Caco-2 (cell line): ENCODE results near the gene GREB1. TPM values are rescaled to one million over a fixed set of nuclear protein-coding genes. Genes with fewer than 3 reads are reported as not detected.

ENCODE experiments used
- BruUV-seq: library from RNA; stranded (reverse); fragments of 400-500 nt; replicated peaks from 2 replicates; lab custom pipeline; 2021; lab: Mats Ljungman, UMichigan
- CTCF ChIA-PET: fragments of 300-600 bp; sonication (Branson Sonifier 250); formaldehyde crosslinking; loops from one replicate; lab custom pipeline; 2022; ENCODE audit warnings: antibody characterized with exemption; lab: Charles Lee
- POLR2A ChIA-PET: fragments of 300-600 bp; sonication (Branson Sonifier 250); formaldehyde crosslinking; loops from one replicate; lab custom pipeline; 2022; ENCODE audit warnings: antibody characterized with exemption; lab: Charles Lee
- DNase-seq, 2 experiments: peaks; one replicate each; pipeline versions ENCODE4 v3.0.0 to v3.0.0-alpha.2; 2020 to 2022
- H3K27me3 ChIP-seq: replicated peaks from 2 replicates; pipeline ENCODE4 v1.6.0; 2011; ENCODE audit warnings: low read length; ENCODE audit not compliant: control insufficient read depth, insufficient read depth
- H3K36me3 ChIP-seq: 2 replicates; pipeline ENCODE4 v1.5.1; 2011; ENCODE audit warnings: low read length; ENCODE audit not compliant: control insufficient read depth, insufficient read depth
- H3K4me1 ChIP-seq: fragments of 250-450 bp; sonication (Bioruptor Pico); 2 replicates; pipeline ENCODE4 v1.5.1; 2020; ENCODE audit warnings: mild to moderate bottlenecking
- H3K4me3 ChIP-seq: 2 replicates; pipeline ENCODE4 v1.5.1; 2011; ENCODE audit warnings: low read depth, mild to moderate bottlenecking, control low read depth, low read length
- H3K9me3 ChIP-seq: fragments of 250-450 bp; sonication (Bioruptor Pico); 2 replicates; pipeline ENCODE4 v1.5.1; 2020; ENCODE audit warnings: mild to moderate bottlenecking, moderate library complexity
- H3K27ac Mint-ChIP-seq: one replicate; pipeline ENCODE4 v1.8.0; 2022; ENCODE audit warnings: mixed read lengths; ENCODE audit not compliant: unreplicated experiment
- H3K27me3 Mint-ChIP-seq: one replicate; pipeline ENCODE4 v1.8.0; 2022; ENCODE audit warnings: mixed read lengths; ENCODE audit not compliant: insufficient read depth, unreplicated experiment
- H3K36me3 Mint-ChIP-seq: one replicate; pipeline ENCODE4 v1.8.0; 2022; ENCODE audit warnings: mild to moderate bottlenecking, mixed read lengths; ENCODE audit not compliant: insufficient read depth, unreplicated experiment
- H3K4me1 Mint-ChIP-seq: one replicate; pipeline ENCODE4 v1.8.0; 2022; ENCODE audit warnings: low read depth, mixed read lengths; ENCODE audit not compliant: unreplicated experiment
- H3K4me3 Mint-ChIP-seq: one replicate; pipeline ENCODE4 v1.8.0; 2022; ENCODE audit warnings: mild to moderate bottlenecking, moderate library complexity, mixed read lengths; ENCODE audit not compliant: unreplicated experiment
- H3K9me3 Mint-ChIP-seq: one replicate; pipeline ENCODE4 v1.8.0; 2022; ENCODE audit warnings: mixed read lengths; ENCODE audit not compliant: unreplicated experiment
- intact Hi-C: fragments of 100-400 bp; cut with micrococcal nuclease; formaldehyde crosslinking; loops from one replicate; pipeline ENCODE4 v1.10.0; 2022; ENCODE audit not compliant: unreplicated experiment
- total RNA-seq: library from RNA; stranded (reverse); gene quantifications from 2 replicates; pipeline ENCODE4 v1.2.3, GENCODE V29; 2022
- TF ChIP-seq, protein P1 (sequence below), 2 experiments: fragments of 200-600 bp in 1 of 2; IDR thresholded peaks; 1 replicate in 1 of 2; 2 replicates in 1 of 2; pipeline versions ENCODE4 v1.5.1 to v1.8.0; 2011 to 2022; ENCODE audit warnings: antibody characterized with exemption in 1 of 2, control low read depth in 1 of 2, inconsistent platforms in 1 of 2, low read depth in 1 of 2, low read length in 1 of 2, mild to moderate bottlenecking in 1 of 2, moderate library complexity in 1 of 2; ENCODE audit not compliant: insufficient read depth in 1 of 2, severe bottlenecking in 1 of 2, unreplicated experiment in 1 of 2

GREB1 gene
- total RNA-seq, 1 experiment from 2014 or later, result 2.4 TPM

DNA sequence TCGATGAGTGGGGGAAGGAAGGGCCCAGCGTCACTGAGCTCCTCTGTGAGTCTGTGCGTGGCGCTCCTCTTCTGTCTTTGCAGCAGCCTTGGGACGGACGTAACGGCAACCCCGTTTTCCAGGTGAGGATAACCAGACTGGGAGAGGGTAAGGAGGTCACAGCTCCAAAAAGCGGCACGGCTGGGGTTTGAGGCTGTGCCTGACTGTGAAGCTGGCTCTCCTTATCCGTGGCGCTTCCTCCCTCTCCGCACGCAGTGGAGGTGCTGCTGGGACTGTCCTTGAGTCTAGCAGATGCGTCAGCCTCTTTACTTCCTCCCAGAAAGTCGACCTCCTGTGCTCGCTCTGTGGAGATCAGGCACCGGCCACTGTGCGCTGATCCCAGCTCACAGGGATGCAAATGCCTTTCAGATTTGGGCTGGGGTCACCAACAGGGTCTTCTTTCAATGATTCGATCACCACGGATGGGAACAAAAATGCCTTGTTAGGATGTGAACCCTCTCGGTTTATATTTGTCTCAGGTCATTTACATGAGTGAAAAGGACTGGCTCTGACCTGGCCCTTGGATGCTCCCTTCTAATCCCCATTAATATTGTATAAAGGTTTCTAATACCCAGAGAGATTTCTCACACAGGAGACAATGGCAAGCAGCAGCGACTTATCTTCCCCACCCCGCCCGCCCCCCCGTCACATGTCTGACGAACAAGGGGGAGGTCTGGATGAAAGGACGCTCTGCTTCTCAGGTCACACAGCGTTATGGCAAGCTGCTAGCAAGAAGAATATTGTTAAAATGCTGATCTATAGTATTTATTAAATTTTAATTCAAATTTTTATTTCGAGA lies 37.8 kb upstream of the GREB1 start:
- no peak overlapping the region for H3K4me3 Mint-ChIP-seq
- intact Hi-C loops, result loop anchor here (5.0 kb wide), 1 partner anchor 86 kb away; no protein-coding TSS in a partner anchor

DNA sequence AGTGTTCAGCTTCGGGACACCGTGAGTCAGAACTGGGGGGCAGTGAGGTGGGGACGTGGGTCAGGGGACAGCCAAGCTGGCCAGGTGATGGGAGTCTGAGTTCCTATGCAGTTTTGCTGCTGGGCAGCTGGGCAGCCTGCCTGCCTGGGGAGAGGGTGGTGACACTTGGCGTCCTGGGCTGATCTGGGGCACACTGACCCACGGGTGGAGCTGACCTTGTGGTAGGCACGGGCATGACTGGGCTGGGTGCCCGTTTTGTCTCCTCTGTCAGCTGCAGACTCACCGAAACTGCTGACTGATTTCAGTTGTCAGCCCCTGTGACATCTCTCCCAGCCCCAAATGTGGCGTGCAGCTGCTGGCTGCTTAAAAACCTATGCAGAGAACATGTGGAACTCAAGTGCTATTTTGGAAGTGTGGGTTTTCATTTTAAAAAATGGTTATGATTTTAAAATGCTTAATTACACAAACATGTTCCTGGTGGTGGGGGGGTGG lies 35.3 kb upstream of the GREB1 start:
- CTCF ChIA-PET, result no interaction called here
- H3K4me1 Mint-ChIP-seq, result peaks cover 11% of the 10 kb centered on the region

More for the DNA sequence above, 37.8 kb upstream of the GREB1 start:
- H3K27me3 ChIP-seq, result no peaks in the 10 kb centered on the region
- BruUV-seq, result no TSS peak
- Mint-ChIP-seq H3K36me3 (no peaks in the 10 kb centered on the region), H3K27ac (no peak overlapping the region), H3K4me1 (peaks cover 5% of the 10 kb centered on the region), H3K9me3 (no peaks in the 10 kb centered on the region), H3K27me3 (no peaks in the 10 kb centered on the region)
- H3K36me3 ChIP-seq, result no peaks in the 10 kb centered on the region
- TF ChIP-seq, protein P1, sequence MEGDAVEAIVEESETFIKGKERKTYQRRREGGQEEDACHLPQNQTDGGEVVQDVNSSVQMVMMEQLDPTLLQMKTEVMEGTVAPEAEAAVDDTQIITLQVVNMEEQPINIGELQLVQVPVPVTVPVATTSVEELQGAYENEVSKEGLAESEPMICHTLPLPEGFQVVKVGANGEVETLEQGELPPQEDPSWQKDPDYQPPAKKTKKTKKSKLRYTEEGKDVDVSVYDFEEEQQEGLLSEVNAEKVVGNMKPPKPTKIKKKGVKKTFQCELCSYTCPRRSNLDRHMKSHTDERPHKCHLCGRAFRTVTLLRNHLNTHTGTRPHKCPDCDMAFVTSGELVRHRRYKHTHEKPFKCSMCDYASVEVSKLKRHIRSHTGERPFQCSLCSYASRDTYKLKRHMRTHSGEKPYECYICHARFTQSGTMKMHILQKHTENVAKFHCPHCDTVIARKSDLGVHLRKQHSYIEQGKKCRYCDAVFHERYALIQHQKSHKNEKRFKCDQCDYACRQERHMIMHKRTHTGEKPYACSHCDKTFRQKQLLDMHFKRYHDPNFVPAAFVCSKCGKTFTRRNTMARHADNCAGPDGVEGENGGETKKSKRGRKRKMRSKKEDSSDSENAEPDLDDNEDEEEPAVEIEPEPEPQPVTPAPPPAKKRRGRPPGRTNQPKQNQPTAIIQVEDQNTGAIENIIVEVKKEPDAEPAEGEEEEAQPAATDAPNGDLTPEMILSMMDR (IDR thresholded peaks at IDR 0.05; ENCODE audit: insufficient read depth in 1 of 2, low read depth in 1 of 2, low read length in 1 of 2, severe bottlenecking in 1 of 2, unreplicated experiment in 1 of 2), result no peak
- DNase-seq, result no peak
- H3K4me1 ChIP-seq, result peaks cover 11% of the 10 kb centered on the region; the same call in 1 of the 2 replicates
- H3K9me3 ChIP-seq, result no peaks in the 10 kb centered on the region
- POLR2A ChIA-PET, result no interaction called here
- CTCF ChIA-PET, result interaction anchor here (0.7 kb wide), 1 partner anchor 425 kb away, joined by 3 read pairs; no protein-coding TSS in a partner anchor
- H3K4me3 ChIP-seq, result no peak overlapping the region

More for the DNA sequence above, 35.3 kb upstream of the GREB1 start:
- intact Hi-C loops, result loop anchor here (1.0 to 5.0 kb wide), 2 partner anchors 7 to 84 kb away; no protein-coding TSS in a partner anchor
- no peaks in the 10 kb centered on the region for H3K27me3 Mint-ChIP-seq
- H3K4me3 Mint-ChIP-seq, result no peak overlapping the region
- no TSS peak for BruUV-seq
- H3K4me1 ChIP-seq, result peaks cover 11% of the 10 kb centered on the region; the same call in 1 of the 2 replicates
- POLR2A ChIA-PET, result no interaction called here
- peaks cover 10% of the 10 kb centered on the region for H3K9me3 Mint-ChIP-seq
- TF ChIP-seq, protein P1 (IDR thresholded peaks at IDR 0.05; ENCODE audit: insufficient read depth in 1 of 2, low read depth in 1 of 2, low read length in 1 of 2, severe bottlenecking in 1 of 2, unreplicated experiment in 1 of 2), result no peak
- no peak overlapping the region for H3K27ac Mint-ChIP-seq
- no peaks in the 10 kb centered on the region for H3K36me3 Mint-ChIP-seq
- no peaks in the 10 kb centered on the region for H3K36me3 ChIP-seq
- H3K9me3 ChIP-seq, result no peaks in the 10 kb centered on the region
- no peak for DNase-seq
- no peak overlapping the region for H3K4me3 ChIP-seq
- H3K27me3 ChIP-seq, result no peaks in the 10 kb centered on the region
